Rectal smooth muscle tissue (tissue), 1 donor: ENCODE data around the gene FOXF1.

Experiments used
- H3K27ac ChIP-seq: one replicate; pipeline ENCODE4 v1.7.0; 2013; ENCODE audit warnings: low read depth, low read length, inconsistent platforms
- H3K27me3 ChIP-seq: one replicate; pipeline ENCODE4 v1.7.0; 2013; ENCODE audit warnings: low read length; ENCODE audit not compliant: control insufficient read depth, insufficient read depth
- H3K36me3 ChIP-seq: one replicate; pipeline ENCODE4 v1.7.0; 2013; ENCODE audit warnings: low read length; ENCODE audit not compliant: control insufficient read depth, insufficient read depth
- H3K4me1 ChIP-seq: one replicate; pipeline ENCODE4 v1.7.0; 2013; ENCODE audit warnings: low read length; ENCODE audit not compliant: control insufficient read depth, insufficient read depth
- H3K4me3 ChIP-seq: one replicate; pipeline ENCODE4 v1.7.0; 2013; ENCODE audit warnings: low read length
- H3K9ac ChIP-seq: one replicate; pipeline ENCODE4 v1.7.0; 2013; ENCODE audit warnings: low read length

Gene FOXF1

DNA sequence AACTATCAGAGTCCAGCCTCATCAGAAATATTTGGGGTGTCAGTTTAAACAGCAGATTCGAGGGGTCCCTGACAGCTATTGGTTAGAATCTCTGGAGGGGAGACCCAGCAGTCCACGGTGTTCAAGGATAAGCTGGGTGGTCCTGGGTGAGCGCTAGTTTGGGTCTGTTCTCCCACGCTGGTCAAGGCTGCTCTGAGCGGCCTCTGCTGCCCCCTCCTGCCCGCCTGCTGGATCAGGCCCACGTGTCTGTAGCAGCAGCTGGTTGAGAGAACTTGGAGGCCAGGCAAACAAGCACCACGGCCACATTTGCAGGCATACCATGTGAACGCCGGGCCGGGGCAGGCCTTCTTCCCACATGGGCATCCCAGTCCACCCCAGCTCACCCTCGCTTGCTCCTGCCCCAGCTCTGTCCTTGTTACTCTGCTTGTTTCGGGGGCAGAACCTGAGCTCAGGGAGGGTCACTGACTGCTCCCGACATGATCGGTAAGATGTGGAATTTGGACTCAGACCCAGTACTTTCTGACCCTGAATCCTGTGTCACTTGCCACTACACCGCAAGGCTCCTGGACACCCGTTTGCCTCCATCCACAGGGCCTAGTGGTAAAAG, 7.4 kb downstream of the FOXF1 start:
- Histone ChIP-seq H3K4me3 (peak overlapping the region; percentile 80), H3K27me3 (peaks cover 1% of the 10 kb centered on the region), H3K4me1 (peaks cover 14% of the 10 kb centered on the region), H3K27ac (peak overlapping the region; percentile 95), H3K9ac (no peak overlapping the region), H3K36me3 (peaks cover 6% of the 10 kb centered on the region)

DNA sequence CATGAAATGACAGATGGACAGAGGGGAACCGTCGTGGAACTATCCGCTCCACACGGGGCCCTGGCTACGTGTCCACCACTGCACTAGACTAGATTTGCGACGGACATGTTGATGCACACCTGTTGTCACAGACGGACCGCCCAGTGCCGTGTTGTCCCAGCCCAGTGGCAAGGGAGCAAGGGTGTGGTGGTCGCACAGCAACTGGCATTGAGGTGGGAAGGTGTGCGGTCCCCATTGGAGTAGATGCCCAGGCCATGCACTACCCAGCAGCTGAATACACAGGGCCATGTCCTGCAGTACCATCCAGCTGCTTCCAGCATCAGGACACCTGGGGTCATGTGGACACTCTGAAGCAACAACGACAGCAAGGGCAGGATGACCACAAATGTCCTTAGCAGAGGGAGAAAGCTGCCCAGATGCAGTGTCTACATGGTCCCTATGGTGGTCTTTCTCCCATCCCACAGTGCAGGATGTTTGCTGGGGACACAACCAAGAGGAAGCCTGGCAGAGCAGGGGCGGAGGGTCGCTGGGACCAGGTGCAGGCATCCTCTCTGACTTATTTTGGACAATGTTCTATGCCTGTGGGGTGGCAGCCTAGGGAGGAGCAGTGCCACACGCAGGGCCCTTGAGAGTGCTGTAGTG, 8.8 kb downstream of the FOXF1 start:
- peaks cover 14% of the 10 kb centered on the region for H3K4me1 ChIP-seq
- no peak overlapping the region for H3K9ac ChIP-seq
- no peak overlapping the region for H3K27ac ChIP-seq
- peaks cover 4% of the 10 kb centered on the region for H3K27me3 ChIP-seq
- H3K4me3 ChIP-seq, result no peak overlapping the region
- H3K36me3 ChIP-seq, result peaks cover 3% of the 10 kb centered on the region

GRCh38 chr16:86519649-86520316, 9.5 kb downstream of the FOXF1 start:
- H3K27me3 ChIP-seq, result peaks cover 4% of the 10 kb centered on the region

GRCh38 chr16:86520317-86521210, 10.2 kb downstream of the FOXF1 start:
- no peak overlapping the region for H3K27ac ChIP-seq
- no peak overlapping the region for H3K9ac ChIP-seq
- H3K36me3 ChIP-seq, result no peaks in the 10 kb centered on the region
- H3K4me3 ChIP-seq, result no peak overlapping the region
- H3K27me3 ChIP-seq, result peaks cover 4% of the 10 kb centered on the region
- H3K4me1 ChIP-seq, result peaks cover 14% of the 10 kb centered on the region

More at GRCh38 chr16:86519649-86520316, 9.5 kb downstream of the FOXF1 start:
- Histone ChIP-seq H3K4me3 (peak overlapping the region; percentile 26), H3K27ac (peak overlapping the region; percentile 2), H3K9ac (no peak overlapping the region), H3K36me3 (peaks cover 3% of the 10 kb centered on the region), H3K4me1 (peaks cover 14% of the 10 kb centered on the region)

GRCh38 chr16:86521236-86522197, 11.2 kb downstream of the FOXF1 start:
- Histone ChIP-seq H3K36me3 (no peaks in the 10 kb centered on the region), H3K4me1 (peaks cover 14% of the 10 kb centered on the region), H3K27ac (no peak overlapping the region), H3K27me3 (peaks cover 4% of the 10 kb centered on the region), H3K4me3 (no peak overlapping the region), H3K9ac (no peak overlapping the region)

- no peak overlapping the region for H3K27ac ChIP-seq
- H3K36me3 ChIP-seq, result no peaks in the 10 kb centered on the region
- H3K4me1 ChIP-seq, result peaks cover 11% of the 10 kb centered on the region
- peaks cover 4% of the 10 kb centered on the region for H3K27me3 ChIP-seq
- H3K9ac ChIP-seq, result no peak overlapping the region
- H3K4me3 ChIP-seq, result no peak overlapping the region
Measured at GRCh38 chr16:86522634-86523033, 12.3 kb downstream of the FOXF1 start.

- Histone ChIP-seq H3K4me3 (no peak overlapping the region), H3K4me1 (peaks cover 6% of the 10 kb centered on the region), H3K36me3 (no peaks in the 10 kb centered on the region), H3K27ac (no peak overlapping the region), H3K27me3 (peaks cover 4% of the 10 kb centered on the region), H3K9ac (no peak overlapping the region)
Measured at GRCh38 chr16:86523166-86523740, 12.9 kb downstream of the FOXF1 start.

DNA sequence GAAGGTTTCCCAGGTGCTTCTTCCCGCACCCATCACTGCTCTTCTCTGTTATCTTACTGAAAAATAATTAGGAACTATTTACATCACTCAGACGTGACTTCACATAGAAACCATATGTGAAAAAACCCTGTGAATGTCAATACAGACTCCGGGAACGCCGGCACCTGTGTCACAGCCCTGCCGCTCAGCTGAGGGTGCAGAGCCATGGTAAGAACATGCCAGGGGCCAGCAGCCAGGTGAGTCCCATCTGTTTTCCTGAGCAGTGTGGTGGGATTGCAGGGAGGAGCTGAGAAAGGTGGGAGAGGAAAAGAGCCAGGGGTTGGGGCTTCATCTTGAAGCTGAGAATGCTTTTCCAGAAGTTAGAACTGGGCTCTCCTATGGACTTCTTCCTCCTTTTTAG, 13.7 kb downstream of the FOXF1 start:
- H3K27ac ChIP-seq, result no peak overlapping the region
- H3K36me3 ChIP-seq, result no peaks in the 10 kb centered on the region
- no peak overlapping the region for H3K4me3 ChIP-seq
- peaks cover 6% of the 10 kb centered on the region for H3K4me1 ChIP-seq
- H3K9ac ChIP-seq, result no peak overlapping the region
- peaks cover 4% of the 10 kb centered on the region for H3K27me3 ChIP-seq

GRCh38 chr16:86525696-86526095, 15.4 kb downstream of the FOXF1 start:
- H3K9ac ChIP-seq, result no peak overlapping the region
- H3K36me3 ChIP-seq, result no peaks in the 10 kb centered on the region
- H3K27ac ChIP-seq, result no peak overlapping the region
- H3K4me3 ChIP-seq, result no peak overlapping the region
- no peaks in the 10 kb centered on the region for H3K4me1 ChIP-seq
- H3K27me3 ChIP-seq, result peaks cover 4% of the 10 kb centered on the region

DNA sequence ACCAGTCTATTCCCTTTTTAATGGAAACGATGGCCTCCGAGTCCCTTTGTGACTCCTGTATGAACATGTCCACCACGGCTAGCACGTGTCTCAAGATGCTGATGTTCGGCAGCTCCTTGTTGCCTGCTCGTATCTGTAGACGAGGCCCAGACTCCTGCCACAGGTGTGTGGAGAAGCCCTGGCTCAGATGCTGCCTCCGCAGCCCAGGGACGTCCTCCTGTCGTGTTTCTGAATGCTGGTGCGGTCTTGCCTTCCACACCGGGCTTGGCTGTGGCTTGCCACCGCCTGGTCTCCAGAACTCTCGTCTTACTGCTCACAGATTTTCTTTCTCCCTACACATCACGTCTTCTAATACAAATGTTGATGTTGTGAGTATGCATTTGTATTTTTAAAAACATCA, 17.0 kb downstream of the FOXF1 start:
- peaks cover 4% of the 10 kb centered on the region for H3K4me1 ChIP-seq
- H3K4me3 ChIP-seq, result no peak overlapping the region
- no peaks in the 10 kb centered on the region for H3K36me3 ChIP-seq
- peaks cover 4% of the 10 kb centered on the region for H3K27me3 ChIP-seq
- H3K27ac ChIP-seq, result no peak overlapping the region
- no peak overlapping the region for H3K9ac ChIP-seq
